Tibial nerve (tissue), 4 donors: Measurements from ENCODE around the gene OR6V1.

Source experiments
- CTCF ChIP-seq, 5 experiments: fragments of 200-600 bp in 3 of 5; fragments of 450-650 bp in 2 of 5; sonication (generic) in 3 of 5; IDR thresholded peaks; one replicate each; pipeline ENCODE4 v1.5.1; 2016 to 2019; ENCODE audit warnings: antibody characterized with exemption in 5 of 5, mild to moderate bottlenecking in 3 of 5, moderate library complexity in 2 of 5
- EP300 ChIP-seq, 2 donors: sonication (generic); formaldehyde crosslinking; IDR thresholded peaks; one replicate each; pipeline ENCODE4 v1.6.1; 2017; ENCODE audit warnings: antibody characterized with exemption in 2 of 2, mild to moderate bottlenecking in 1 of 2
- POLR2A ChIP-seq, 2 donors: fragments of 450-650 bp; IDR thresholded peaks; one replicate each; pipeline ENCODE4 v1.6.1; 2017; ENCODE audit warnings: antibody characterized with exemption in 2 of 2, mild to moderate bottlenecking in 2 of 2, moderate library complexity in 2 of 2

GRCh38 chr7:143050931-143051330 is 1.2 kb upstream of the OR6V1 start:
- TF ChIP-seq CTCF (IDR thresholded peaks at IDR 0.05) (no peak), POLR2A (IDR thresholded peaks at IDR 0.05) (no peak), EP300 (IDR thresholded peaks at IDR 0.05) (no peak)
